GM18498 (cell line): Measurements from ENCODE around the gene MAPK9.

Source experiments
- ATAC-seq: cut with Tn5 transposase; IDR thresholded peaks from one replicate; pipeline ENCODE4 v1.9.1; 2021; ENCODE audit warnings: mild to moderate bottlenecking, moderate library complexity; ENCODE audit not compliant: unreplicated experiment

The MAPK9 gene

GRCh38 chr5:180208435-180209081 lies 83.3 kb downstream of the MAPK9 start:
- peak; percentile 29 for ATAC-seq

GRCh38 chr5:180208038-180208434 lies 83.8 kb downstream of the MAPK9 start:
- no peak for ATAC-seq

GRCh38 chr5:180207593-180207992 lies 84.3 kb downstream of the MAPK9 start:
- no peak for ATAC-seq

DNA sequence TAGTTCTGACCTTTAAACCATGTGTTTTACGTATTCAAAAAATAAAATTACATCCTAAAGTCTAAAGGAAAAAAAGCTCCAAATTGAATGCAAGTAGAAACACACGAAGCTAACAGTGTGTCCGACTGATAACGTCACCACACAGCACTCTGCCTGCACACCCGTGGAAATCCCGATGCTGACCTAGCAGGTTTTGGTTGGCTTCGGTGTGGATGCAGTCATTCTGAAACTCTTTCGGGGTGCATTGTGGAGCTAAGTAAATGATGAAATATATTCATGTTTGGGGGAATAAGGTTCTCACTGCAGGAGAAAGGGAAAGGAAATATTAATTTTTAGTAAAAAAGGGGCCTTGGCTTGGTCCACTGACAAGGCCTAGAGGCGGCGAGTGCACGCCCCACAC lies 84.9 kb downstream of the MAPK9 start:
- ATAC-seq, result no peak

GRCh38 chr5:180205916-180206315 lies 86.0 kb downstream of the MAPK9 start:
- ATAC-seq, result no peak

- no peak for ATAC-seq
Measured at GRCh38 chr5:180204276-180204819, 87.5 kb downstream of the MAPK9 start.

- no peak for ATAC-seq
Measured at GRCh38 chr5:180202939-180203573, 88.8 kb downstream of the MAPK9 start.

- no peak for ATAC-seq
Measured at GRCh38 chr5:180201051-180201987, 90.6 kb downstream of the MAPK9 start.

GRCh38 chr5:180199390-180199789 lies 92.5 kb downstream of the MAPK9 start:
- ATAC-seq, result no peak

DNA sequence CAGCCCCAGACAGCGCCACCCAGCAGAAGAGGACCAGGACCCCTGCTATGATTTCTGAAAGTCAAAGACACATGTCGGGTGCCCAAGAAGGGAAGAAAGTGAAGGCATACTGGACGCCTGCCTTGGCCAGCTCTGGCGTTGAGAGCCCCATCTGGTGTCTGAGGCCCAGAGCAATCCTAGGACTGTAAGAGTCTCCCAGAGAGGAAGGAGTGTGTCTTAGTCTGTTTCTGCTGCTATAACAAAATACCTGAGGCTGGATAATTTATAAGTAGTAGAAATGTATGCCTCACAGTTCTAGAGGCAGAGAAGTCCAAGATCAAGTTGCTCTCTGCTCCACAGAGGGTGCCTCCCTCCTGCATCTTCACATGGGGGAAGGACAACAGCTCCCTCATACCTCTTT lies 93.7 kb downstream of the MAPK9 start:
- ATAC-seq, result no peak

DNA sequence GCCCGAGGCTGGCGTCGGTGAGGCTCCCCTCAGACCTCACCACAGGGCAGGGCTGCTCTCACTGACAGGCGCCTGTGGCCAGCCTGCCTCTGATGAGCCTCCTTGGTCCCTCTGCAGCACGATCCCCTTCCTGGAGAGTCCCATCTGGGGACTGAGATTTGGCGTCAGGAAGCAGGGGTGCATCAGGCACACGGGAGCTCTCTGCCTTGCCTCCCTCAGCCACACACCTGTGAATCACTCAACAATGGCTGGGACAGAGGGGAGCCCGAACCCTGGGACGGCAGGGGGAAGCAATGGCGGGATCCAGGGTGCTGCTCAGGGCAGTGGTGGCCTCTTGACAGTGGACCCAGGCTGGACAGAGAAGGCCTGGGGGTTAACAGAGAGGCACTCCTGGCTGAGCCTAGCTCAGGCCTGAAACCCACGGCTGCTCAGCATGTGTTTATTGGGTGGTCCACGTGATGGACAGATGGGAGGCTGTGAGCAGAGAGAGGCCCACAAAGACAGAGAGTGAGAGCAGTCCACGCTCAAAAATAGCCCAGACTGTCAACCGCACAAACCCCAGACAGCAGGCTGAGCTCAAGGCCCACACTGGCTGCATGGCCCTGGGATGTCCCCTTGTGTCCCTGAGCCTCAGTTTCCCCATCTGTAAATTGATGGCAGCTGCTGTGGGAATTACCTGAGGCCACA lies 94.7 kb downstream of the MAPK9 start:
- ATAC-seq, result no peak

GRCh38 chr5:180194410-180195345 lies 97.2 kb downstream of the MAPK9 start:
- ATAC-seq, result no peak

GRCh38 chr5:180193749-180194375 lies 98.0 kb downstream of the MAPK9 start:
- ATAC-seq, result no peak

- no peak for ATAC-seq
Measured at GRCh38 chr5:180191716-180192115, 100.2 kb downstream of the MAPK9 start.

GRCh38 chr5:180187767-180188166 lies 104.1 kb downstream of the MAPK9 start:
- ATAC-seq, result no peak
